Ishikawa (cell line): ENCODE results near the gene ZCCHC7.

Experiments
- CEBPB ChIP-seq: IDR thresholded peaks from 2 replicates; pipeline ENCODE4 v1.6.1; 2012
- CREB1 ChIP-seq: IDR thresholded peaks from 2 replicates; pipeline ENCODE4 v1.6.1; 2012; ENCODE audit warnings: low read depth
- EGR1 ChIP-seq: IDR thresholded peaks from 2 replicates; pipeline ENCODE4 v1.6.1; 2012
- EP300 ChIP-seq: IDR thresholded peaks from 2 replicates; pipeline ENCODE4 v1.6.1; 2012; ENCODE audit warnings: borderline replicate concordance
- FOXM1 ChIP-seq: IDR thresholded peaks from 2 replicates; pipeline ENCODE4 v1.6.1; 2012; ENCODE audit warnings: low read depth, borderline replicate concordance
- MAX ChIP-seq: IDR thresholded peaks from 2 replicates; pipeline ENCODE4 v1.6.1; 2012
- NFIC ChIP-seq: IDR thresholded peaks from 2 replicates; pipeline ENCODE4 v1.6.1; 2012
- RAD21 ChIP-seq: IDR thresholded peaks from 2 replicates; pipeline ENCODE4 v1.6.1; 2012; ENCODE audit warnings: low read depth
- REST ChIP-seq: IDR thresholded peaks from 2 replicates; pipeline ENCODE4 v1.6.1; 2012; ENCODE audit warnings: low read depth, mild to moderate bottlenecking
- TAF1 ChIP-seq: IDR thresholded peaks from 2 replicates; pipeline ENCODE4 v1.6.1; 2012; ENCODE audit warnings: low read depth, mild to moderate bottlenecking
- TCF12 ChIP-seq: IDR thresholded peaks from 2 replicates; pipeline ENCODE4 v1.6.1; 2012; ENCODE audit warnings: low read depth
- TEAD4 ChIP-seq: IDR thresholded peaks from 2 replicates; pipeline ENCODE4 v1.6.1; 2012
- USF1 ChIP-seq: IDR thresholded peaks from 2 replicates; pipeline ENCODE4 v1.6.1; 2012
- YY1 ChIP-seq: IDR thresholded peaks from 2 replicates; pipeline ENCODE4 v1.6.1; 2012; ENCODE audit warnings: low read depth
- ZBTB7A ChIP-seq: IDR thresholded peaks from 2 replicates; pipeline ENCODE4 v1.6.1; 2012; ENCODE audit warnings: low read depth

ZCCHC7 gene

DNA sequence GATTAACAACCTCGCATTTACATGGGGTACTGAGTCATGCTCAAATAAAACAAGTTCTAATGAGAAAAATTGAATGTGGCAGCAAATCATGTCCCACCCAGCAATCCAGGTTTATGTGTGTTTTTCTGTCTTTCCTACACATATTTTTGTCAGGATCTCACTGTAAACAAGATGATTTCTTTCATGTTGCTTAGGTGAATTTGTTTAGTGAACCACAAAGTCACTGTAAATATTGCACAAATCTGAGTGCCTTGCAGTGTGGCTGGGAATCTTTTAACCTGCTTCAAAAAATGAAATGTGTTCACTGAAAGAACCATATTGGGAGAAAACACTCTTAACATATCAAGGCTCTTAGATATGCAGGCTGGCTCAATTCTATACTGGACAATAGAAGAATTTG, 23.1 kb upstream of the ZCCHC7 start:
- TF ChIP-seq REST: no peak
- no peak for TF ChIP-seq TAF1

DNA sequence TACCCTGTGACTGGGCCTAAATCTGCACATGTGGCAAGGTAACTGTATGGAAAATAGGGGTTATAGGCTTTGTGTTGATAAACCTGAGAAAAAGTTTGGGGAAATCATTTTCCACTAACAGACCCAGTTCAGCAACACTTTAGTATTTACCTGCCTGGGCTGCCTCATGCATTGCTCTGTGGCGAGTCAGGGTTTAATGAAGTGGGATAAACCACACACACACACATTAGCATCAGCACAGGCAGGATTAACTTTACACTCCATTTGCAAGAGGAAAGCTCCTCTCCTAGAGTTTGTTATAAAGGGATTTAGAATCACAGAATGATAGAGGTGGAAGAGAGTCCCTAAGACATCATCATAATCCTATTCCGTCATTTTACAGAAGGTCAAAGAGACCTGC, 20.0 kb upstream of the ZCCHC7 start:
- TF ChIP-seq CREB1 (no peak), TEAD4 (peak; percentile 53)

DNA sequence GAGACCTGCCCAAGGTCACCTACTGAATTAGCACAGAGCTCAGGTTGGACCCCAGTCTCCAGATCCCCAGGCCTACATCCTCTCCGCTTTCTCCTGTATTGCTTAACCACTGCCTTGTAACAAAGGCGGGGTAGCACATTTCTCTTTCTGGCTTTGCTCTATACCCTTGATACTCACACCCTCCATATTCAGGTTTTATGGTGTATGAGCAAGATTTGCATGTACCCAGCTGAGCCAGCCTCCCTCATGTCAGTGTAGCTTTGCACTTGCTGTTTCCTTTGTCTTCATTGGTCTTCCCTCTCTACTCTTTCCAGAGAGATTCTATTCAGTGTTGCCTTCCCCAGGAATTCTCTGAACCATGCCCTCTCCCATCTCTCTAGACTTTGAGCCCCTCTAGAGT, 19.6 kb upstream of the ZCCHC7 start:
- no peak for TF ChIP-seq YY1
- no peak for TF ChIP-seq ZBTB7A
- no peak for TF ChIP-seq EP300
- TF ChIP-seq USF1: no peak
- TF ChIP-seq FOXM1: no peak
- no peak for TF ChIP-seq TCF12
- no peak for TF ChIP-seq TAF1
- TF ChIP-seq MAX: no peak
- no peak for TF ChIP-seq NFIC
- TF ChIP-seq REST: no peak
- TF ChIP-seq EGR1: no peak
- no peak for TF ChIP-seq RAD21
- TF ChIP-seq CEBPB: no peak
- no peak for TF ChIP-seq CREB1
- no peak for TF ChIP-seq TEAD4

- no peak for TF ChIP-seq RAD21
- TF ChIP-seq ZBTB7A: no peak
- TF ChIP-seq TCF12: no peak
- TF ChIP-seq MAX: no peak
- no peak for TF ChIP-seq EP300
Observed at GRCh38 chr9:37102486-37102885, 17.9 kb upstream of the ZCCHC7 start.

- TF ChIP-seq REST (no peak), EP300 (no peak)
Observed at GRCh38 chr9:37104183-37104889, 16.0 kb upstream of the ZCCHC7 start.

DNA sequence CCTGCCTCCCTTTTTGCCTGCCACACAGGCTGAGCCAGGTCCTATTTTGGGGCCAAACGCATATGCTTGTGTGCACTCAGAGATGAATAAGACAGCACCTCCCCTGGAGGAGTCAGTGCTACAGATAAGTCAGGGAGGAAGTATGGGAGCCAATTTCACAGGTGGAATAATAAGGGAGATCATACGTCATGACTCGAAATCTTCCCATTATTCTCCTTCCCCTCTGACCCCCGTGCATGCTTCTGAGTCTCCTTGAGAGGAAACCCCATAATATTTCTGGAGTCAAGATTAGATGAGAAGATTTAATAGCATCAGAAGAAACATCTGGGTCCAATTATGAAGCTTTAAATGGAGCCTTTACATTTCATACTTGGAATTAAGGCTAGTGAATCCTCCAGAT, 15.1 kb upstream of the ZCCHC7 start:
- TF ChIP-seq ZBTB7A: no peak
- no peak for TF ChIP-seq YY1
- no peak for TF ChIP-seq CREB1
- TF ChIP-seq RAD21: no peak
- no peak for TF ChIP-seq MAX
- no peak for TF ChIP-seq NFIC
- TF ChIP-seq REST: no peak
- no peak for TF ChIP-seq EGR1
- TF ChIP-seq TEAD4: no peak
- no peak for TF ChIP-seq USF1
- TF ChIP-seq FOXM1: no peak
- no peak for TF ChIP-seq EP300
- TF ChIP-seq TCF12: no peak
- no peak for TF ChIP-seq TAF1
- TF ChIP-seq CEBPB: no peak
